Measurements from ENCODE around the gene NFIX.
"Not testable (repeated sequence)": the region's sequence is repeated elsewhere in the genome, so short reads cannot be mapped to it uniquely, and the experiment has no call there.

Gene NFIX

GRCh38 chr19:12959481-12959880, 35.8 kb upstream of the NFIX start:
- no peak for DNase-seq

DNA sequence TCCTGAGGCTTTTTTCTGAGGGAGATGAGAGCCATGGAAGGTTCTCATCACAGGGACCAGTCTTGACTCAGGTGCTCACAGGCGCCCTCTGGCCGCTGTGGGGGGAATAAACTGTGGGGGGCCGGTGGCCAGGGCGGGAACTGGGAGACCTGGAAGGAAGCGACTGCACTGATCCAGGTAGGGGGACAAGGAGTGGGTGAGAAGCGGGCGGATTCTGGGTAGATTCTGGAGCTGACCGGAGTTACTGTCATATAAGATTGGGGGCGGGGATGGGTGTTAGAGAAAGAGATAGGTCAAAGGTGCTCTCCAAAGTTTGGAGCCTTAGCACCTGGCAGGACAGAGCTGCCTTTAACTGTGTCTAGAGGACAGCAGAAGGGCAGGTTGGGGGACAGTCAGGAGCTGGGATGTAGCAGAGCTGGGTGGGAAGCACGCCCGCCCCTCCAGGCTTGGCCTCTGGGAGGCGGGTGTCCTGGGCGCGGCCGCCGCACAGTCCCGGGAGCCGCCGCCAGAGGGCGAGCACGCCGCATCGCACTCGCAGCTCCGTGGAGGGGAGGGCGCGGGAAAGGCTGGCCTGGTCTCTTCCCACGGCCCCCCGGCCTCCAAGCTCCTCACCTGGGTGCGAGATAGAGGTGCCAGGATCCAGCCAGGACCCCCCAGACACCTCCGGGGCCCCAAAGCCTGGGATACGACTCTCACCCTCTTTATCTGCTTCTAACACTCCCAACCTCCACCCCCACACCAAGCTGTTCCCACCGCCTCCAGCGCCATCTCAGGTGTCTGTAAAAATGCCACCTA, 30.1 kb upstream of the NFIX start:
- DNase-seq, result peak; percentile 54 to 77 (median 62)

- DNase-seq, result no peak
Measured at GRCh38 chr19:12965812-12966135, 29.5 kb upstream of the NFIX start.

- no peak for DNase-seq
Measured at GRCh38 chr19:12967907-12968306, 27.4 kb upstream of the NFIX start.

DNA sequence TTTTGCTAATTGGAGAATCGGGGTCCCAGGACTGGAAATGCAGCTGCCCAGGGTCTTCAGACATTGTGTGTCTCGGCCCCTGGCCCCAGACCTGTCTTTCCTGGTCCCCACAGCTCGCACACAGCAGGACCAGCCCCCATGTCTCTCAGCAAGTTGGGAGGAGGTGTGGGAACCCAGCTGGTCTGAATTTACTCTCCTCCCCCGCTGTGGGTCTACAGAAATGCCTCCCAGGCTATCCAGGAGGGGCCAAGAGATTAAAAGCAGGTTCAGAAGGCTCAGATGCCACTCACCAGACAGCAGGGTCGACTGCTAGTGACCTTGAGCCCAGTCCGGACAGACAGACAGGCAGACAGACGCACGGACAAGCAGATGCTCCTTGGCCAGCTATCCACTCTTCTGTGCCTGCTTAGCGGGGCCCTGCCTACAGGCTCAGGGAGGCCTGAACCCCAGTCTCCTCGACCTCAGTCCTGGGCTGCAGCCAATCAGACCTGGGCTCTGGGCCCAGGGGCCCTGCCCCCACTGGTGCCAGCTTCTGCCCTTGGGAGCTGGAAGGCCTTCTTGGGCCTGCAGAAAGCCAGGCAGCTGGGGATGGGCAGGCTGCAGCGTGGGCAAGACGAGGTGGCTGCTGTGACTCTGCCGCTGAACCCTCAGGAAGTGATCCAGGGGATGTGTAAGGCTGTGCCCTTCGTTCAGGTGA, 25.8 kb upstream of the NFIX start, which contains the start of gene DAND5:
Gene DAND5, plus strand, starts transcription at position 285 of the 697 bp plus-strand sequence. Its CDS starts 85 bp downstream, at position 370.
- no peak for DNase-seq

DNA sequence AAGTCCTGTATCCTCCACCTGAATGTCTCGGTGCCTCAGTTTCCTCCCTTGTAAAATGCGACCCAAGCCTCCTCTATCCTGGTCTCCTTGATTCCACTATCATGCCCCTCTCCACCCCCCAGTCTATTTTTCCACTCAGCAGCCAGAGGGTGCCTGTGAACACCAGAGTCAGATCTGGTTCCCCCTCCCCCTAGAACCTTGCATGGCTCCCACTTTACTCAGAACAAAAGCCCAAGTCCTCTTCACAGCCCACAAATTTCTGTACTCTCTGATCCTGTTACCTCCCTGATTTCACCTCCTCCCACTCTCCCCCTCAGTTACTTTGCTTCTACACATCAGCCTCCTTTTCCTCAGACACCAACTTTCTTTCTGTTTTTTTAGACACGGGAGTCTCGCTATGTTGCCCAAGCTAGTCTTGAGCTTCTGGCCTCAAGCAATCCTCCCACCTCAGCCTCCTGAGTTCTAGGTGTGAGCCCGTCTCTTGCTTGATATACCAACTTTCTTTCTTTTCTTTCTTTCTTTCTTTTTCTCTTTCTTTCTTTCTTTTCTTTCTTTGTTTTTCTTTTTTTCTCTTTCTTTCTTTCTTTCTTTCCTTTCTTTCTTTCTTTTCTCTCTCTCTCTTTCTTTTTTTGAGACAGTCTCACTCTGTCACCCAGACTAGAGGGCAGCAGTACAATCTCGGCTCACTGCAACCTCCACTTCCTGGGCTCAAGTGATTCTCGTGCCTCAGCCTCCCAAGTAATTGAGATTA, 25.0 kb upstream of the NFIX start:
- DNase-seq, result no peak

GRCh38 chr19:12973236-12973635, 22.0 kb upstream of the NFIX start:
- no peak for DNase-seq

GRCh38 chr19:12974301-12975220, 20.7 kb upstream of the NFIX start:
- DNase-seq, result no peak

DNA sequence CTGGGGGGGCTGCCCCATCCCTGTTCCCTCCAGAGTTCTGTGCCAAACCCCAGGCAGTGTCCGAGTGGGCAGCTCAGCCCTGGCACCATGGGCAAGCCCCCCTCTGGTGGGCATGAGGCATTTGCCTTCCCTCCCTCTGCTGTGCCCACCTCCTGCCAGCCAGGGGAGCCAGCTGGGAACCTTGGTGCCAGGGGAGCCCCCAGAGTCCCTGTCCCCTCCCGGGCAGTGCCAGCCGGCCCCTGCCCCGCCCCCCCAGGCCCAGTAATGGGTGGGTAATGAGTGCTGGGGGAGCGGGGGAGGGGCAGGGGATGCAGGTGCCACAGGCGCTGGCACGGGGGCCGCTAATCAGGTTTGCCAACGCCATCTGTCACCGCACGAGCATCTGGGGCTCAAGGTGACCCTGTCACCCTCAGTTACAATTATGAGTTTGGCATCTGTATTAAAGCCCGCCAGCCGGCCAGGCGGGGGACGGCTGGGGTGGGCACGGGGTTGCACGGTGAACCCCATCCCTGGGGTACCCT, 20.0 kb upstream of the NFIX start:
- DNase-seq, result no peak

GRCh38 chr19:12976109-12976508, 19.2 kb upstream of the NFIX start:
- not testable (repeated sequence) for DNase-seq

GRCh38 chr19:12979974-12980373, 15.3 kb upstream of the NFIX start:
- no peak for DNase-seq

- no peak for DNase-seq
Measured at GRCh38 chr19:12982648-12983047, 12.6 kb upstream of the NFIX start.

GRCh38 chr19:12983091-12983490, 12.2 kb upstream of the NFIX start:
- no peak for DNase-seq

- DNase-seq, result peak; percentile 58 to 81 (median 69)
Measured at GRCh38 chr19:12983542-12984142, 11.6 kb upstream of the NFIX start.

DNA sequence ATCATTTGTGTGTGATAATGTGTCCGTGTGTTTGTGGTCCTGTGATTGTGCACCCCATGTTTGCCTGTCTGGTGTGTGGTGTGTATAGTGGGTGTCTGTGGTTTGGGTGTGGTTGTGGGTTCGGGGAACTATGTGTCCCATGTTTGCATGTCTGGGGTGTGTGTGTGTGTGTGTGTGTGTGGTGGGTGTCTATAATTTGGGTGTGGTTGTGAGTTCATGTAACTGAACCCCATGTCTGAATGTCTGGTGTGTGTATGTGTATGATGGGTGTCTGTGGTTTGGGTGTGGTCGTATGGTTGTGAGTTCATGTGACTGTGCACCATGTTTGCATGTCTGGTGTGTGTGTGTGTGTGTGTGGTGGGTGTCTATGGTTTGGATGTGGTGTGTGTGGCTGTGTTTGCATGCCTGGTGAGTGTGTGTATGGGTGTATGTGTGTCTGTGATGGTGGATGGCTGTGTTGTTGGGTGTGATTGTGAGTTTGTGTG, 11.1 kb upstream of the NFIX start:
- no peak for DNase-seq

DNA sequence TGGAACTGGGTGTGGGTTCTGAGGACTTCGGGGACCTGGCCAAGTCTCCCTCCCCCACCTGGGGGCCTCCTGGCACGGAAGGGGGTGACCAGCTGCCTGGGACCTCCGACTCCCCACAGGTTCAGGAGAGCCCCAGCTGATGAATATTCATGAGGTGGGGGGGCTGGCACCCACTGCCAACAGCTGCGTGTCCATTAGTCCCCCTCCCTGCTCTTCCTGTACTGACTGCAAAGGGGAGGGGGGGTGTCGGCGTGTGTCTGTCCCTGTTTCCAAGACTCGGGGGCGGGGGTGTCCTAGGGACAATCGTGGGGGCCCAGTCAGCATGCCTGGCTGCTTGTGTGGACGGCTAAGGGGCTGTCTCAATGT, 10.6 kb upstream of the NFIX start:
- DNase-seq, result no peak

- DNase-seq, result no peak
Measured at GRCh38 chr19:12985049-12985776, 10.1 kb upstream of the NFIX start.

GRCh38 chr19:12986726-12987125, 8.5 kb upstream of the NFIX start:
- no peak for DNase-seq

DNA sequence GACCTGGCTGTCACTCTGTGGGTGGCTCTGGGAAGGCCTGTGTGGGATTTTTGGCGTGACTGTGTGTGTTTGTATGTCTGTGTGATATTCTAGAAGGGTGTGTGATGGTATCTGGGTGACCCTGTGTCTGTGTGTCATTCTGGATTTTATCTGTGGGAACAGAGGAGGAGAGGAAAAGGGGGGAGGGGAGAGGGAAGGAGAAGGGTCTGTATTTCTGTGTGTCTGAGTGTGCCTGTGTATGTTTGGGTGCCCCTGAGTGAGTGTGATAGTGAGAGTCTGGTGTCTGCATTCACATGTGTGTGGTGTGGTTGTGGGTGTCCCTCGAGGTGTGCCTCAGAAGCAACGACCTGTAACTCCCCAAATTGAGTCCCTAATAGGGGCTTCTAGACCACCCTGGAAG, 8.1 kb upstream of the NFIX start:
- no peak for DNase-seq

- DNase-seq, result no peak
Measured at GRCh38 chr19:12987781-12988180, 7.5 kb upstream of the NFIX start.

DNA sequence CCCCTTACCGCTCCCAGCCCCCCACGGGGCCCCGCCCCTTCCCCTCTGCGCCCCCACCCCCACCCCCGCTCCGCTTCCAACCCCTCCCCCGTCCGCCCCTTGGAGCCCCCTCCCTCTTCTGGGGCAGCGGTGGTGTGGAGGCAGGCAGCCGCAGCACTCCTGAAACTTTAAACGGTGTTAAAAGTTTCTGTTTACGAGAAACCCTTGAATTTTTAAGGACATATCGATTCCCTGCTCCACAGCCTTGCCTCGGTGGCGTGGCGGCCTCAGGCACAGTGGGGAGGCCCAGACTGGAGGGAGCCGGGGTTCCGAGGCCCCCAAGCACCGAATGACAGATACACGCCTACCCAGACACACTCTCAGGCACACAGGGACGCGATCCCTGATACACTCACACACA, 4.8 kb upstream of the NFIX start:
- no peak for DNase-seq
